HTERT RPE-1 (cell line): Measurements from ENCODE around the gene SLU7.
"Not testable (repeated sequence)": the region's sequence is repeated elsewhere in the genome, so short reads cannot be mapped to it uniquely, and the experiment has no call there.

Source experiments
- in situ Hi-C: fragments of 300-500 bp; cut with MboI; formaldehyde crosslinking; loops from 4 replicates; pipeline ENCODE4 v1.14.3; 2020; ENCODE audit warnings: low sequenced_read_pairs

Gene SLU7

DNA sequence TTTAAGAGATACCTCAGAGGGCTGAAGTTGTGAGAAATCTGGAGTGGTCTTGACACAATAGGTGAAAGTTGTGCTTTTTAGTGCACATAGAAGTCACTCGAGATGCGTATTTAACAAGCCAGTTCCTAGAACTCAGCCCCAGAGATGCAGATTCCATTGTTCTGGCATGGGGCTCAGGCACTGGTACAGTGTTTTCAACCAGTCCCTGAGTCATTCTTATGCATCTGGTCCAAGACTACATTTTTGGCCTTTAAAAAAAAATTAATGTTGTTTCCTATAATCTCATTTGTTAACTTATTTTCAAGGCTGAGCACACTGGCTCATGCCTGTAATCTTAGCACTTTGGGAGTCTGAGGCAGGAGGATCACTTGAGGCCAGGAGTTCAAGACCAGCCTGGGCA, 32.4 kb upstream of the SLU7 start:
- in situ Hi-C loops: no loop called here

DNA sequence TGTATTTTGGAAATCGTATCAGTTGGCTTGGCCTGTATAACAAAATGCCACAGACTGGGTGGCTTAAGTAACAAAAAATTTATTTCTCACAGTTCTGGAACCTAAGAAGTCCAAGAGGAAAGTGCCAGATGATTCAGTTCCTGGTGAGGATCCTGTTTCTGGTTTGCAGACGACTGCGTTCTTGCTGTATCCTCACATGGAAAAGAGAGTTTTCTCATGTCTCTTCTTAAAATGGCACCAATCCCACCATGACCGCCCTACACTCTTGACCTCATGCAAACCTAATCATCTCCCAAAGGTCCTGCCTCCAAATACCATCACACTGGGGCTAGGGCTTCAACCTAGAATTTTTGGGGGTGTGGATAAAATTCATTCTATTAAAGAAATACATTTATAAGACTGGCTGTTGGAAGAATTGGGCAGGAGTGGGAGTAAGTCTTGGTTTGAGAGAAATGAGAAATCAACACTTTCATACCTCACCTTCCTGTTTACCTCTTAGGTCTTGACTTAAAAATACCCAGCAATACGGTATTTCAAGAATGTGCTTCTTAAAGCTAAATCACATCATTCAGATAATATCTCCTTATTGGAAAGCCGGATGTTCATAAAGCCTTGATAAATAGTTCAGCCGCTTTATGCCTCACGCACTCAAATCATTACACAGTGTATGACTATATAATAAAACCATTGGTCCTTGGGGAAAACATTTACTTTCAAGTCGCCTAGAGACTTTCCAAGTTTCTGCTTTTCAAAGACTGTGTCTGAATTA, 31.5 kb upstream of the SLU7 start:
- in situ Hi-C loops: no loop called here

DNA sequence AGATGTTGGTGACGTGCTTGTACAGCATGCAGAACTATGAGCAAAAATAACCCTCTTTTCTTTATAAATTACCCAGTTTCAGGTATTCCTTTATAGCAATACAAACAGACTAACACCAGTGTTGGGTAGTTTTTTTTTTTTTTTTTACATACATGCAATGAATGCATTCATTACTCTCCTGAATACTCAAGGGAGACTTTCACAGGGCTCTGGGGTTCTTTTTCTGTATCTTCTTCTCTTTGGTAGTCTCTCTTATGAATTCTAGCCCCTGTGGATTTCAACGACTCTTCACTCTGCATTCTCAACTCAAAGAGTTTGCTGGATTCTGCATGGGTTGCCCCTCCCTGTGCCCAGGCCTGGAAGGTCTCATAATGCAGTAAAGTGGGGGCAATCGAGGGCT, 30.6 kb upstream of the SLU7 start:
- in situ Hi-C loops: no loop called here

DNA sequence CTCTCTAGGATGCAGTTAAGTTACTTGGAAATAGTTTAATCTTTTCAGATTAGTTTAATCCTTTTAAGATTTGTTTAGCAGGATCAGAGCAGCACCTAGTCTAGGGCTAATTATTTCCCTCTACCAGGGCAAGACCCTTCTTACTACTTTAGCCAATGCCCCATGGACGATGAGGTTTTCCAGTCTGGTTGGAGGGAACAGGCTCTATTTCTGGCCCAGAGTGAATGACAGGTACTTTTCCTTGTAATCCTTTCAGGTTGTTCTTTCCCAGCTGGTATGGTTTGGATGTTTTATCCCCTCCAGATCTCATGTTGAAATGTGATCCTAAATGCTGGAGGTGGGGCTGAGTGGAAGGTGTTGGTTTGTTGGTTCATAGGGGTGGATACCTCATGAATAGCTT, 30.0 kb upstream of the SLU7 start:
- in situ Hi-C loops: no loop called here

DNA sequence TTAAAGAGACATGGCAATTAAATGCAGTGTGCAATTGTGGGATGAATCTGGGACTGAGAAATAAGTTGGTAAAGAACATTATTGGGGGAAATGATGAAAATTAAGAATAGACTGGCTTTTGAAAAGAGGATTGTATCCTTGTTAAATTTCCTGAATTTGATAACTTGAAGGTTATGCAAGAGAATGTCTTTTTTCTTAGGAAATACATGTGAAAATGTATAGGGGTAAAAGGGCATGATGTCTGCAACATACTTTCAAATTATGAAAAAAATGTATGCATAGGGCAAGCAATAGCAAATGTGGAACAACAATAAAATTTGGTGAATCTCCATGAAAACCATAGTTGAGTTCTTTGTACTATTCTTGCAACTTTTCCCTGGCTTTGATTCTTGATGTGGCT, 26.9 kb upstream of the SLU7 start:
- in situ Hi-C loops: no loop called here

DNA sequence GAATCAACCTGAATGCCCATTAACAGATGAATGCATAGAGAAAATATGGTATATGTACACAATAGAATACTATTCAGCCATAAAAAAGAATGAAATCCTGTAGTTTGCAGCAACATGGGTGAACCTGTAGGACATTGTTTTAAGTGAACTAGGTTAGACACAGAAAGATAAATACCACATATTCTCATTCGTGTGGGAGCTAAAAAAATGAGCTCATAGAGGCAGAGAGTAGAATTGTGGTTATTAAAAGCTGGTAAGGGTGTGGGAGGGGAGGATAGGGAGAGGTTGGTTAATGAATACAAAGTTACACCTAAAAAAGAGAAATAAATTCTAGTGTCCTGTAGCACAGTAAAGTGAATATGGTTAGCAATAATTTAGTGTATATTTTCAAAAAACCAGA, 26.3 kb upstream of the SLU7 start:
- in situ Hi-C loops: no loop called here

DNA sequence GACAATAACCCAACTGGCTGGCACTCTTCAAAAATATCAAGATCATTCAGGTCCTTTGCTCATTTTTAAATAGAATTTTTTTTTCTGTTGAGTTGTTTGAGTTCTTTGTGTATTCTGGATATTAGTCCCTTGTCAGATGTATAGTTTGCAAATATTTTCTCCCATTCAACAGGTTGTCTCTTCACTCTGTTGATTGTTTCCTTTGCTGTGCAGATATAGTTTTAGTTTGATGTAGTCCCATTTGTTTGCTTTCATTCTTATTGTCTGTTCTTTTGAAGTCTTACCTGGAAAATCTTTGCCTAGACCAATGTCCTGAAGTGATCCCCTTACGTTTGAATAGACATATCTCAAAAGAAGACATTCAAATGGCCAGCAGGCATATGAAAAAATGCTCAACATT, 25.5 kb upstream of the SLU7 start:
- in situ Hi-C loops: no loop called here

DNA sequence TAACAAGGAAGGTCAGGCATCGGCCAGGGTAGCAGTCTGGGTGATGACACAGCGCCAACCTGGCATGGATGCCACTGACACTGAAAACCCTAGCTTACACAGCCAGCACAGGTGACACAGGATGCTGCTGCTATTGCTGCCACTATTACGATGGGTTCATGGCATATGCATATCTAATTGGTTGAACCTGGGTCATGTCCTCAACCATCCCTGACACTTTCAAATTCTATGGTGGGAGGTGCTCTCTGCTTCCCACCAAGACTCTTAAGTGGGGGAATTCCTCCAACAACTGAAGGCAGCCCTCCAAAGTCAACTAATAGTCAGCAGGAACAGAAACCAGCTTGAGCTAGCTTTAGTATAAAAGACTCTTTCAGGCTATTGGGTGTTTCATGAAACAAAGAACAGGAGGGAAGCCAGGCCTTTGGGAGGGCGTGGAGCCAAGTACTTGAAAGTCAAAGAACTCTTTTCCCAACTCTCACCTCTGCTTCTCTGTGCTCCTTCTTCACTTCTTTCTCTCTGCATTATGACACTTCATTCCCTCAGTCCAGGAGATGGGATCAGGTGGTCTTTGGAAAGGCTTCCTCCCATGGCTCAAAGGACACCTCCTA, 24.0 kb upstream of the SLU7 start:
- in situ Hi-C loops: no loop called here

DNA sequence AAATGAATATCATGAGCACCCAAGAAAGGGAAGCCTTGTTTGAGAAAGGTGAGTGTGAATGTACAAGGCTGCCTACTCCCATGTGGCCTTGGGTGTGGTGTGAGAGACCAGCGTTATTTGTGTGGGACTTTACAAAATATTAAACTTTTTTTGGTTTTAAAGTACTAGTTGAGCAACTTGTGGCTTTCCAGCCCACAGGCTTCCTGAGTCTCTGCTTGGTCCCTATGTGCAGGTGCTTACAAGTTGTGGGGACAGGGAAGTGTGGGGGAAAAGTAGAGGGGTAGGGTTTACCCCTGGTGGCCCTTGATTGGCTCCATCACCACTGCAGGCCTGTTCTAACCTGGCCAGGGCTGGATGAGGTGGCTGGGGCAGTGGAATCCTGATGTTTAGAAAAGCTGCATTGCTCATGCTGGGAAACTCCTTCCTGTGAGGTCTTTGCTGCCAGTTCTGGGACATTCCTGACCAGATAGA, 22.5 kb upstream of the SLU7 start:
- in situ Hi-C loops: no loop called here

DNA sequence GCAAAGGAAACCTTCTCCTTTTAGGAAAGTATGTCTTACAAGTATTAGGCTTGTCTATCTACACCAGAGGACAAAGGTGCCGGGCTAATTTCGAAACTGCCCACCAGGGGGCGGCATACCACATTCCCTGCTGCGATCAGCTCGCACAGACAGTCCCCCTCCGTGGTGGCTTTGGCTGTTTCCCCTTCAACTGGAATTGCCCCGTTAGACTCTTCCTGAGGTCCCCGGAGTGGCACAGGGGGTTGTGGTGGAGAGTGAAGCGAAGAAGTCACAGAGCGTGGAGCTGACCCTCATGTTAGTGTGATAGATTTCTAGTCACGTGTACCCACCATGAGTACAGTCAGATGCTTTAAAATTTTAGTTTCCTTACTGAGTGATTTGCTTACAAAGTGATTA, 20.3 kb upstream of the SLU7 start:
- in situ Hi-C loops: no loop called here

DNA sequence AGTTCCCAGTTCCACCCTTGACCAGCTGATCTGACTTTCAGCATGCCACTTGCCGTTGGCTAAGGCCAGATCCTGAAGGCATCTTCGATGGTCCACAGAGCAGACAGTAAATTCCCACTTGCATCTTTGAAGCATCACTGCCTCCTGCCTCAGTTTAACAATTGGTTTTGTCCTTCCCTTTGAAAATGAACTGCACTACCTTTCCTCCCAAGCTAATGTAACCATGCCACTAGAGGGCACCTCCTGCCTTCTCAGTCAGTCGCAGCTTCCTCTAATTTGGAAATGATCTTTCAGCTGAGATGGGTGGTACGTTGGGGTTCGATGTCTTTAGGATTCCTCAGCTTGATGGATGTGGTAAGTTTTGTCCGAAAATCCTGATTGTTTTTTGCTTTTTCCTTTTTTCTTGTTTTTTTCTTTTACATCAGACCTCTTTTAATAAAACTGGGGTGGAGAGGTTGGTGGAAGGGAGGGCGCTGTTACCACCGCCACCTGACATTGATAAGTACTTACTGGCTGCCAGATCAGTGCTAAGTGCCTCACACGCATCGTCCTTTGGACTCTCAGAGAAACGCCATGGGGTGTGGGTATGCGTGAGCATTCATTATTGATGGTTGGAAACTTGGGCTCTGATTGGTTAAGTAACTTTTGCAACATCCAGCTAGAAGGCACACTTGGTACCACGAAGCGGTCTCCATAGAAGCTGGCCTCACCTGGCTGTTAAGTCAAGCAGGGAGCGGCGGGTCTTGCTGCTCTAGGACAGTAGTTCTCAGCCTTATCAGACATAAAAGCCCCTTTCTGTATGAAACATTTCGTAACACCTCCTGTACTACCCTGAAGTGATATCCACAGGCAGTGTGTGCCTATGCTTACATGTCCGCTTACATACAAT, 19.7 kb upstream of the SLU7 start:
- in situ Hi-C loops: no loop called here

DNA sequence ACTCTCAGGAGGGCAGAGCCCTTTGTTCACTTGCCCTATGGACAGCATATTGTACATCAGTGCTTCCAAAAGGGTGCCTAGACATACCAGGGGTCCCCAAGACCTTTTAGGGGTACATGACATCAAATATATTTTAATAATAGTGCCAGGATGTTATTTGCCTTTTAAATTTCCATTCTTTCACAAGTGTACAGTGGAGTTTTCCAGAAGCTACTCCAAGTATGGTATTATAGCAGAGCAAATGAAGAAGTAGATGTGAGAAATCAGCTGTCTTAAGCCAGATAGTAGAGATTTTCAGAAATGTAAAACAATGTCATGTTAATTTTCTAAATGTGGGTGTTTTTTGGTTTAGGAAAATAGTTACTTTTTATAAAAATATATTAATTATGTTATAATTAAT, 18.4 kb upstream of the SLU7 start:
- in situ Hi-C loops: no loop called here

DNA sequence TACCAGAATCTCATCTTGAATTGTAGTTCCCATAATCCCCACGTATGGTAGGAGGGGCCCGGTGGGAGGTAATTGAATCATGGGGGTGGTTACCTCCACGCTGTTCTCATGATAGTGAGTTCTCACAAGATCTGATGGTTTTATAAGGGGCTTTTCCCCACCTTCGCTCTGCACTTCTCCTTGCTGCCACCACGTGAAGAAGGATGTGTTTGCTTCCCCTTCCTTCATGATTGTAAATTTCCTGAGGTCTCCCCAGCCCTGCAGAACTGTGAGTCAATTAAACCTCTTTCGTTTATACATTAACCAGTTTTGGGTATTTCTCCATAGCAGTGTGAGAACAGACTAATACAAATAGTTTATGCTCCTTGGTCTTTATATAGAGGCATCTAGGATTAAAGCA, 17.8 kb upstream of the SLU7 start:
- in situ Hi-C loops: not testable (repeated sequence)

DNA sequence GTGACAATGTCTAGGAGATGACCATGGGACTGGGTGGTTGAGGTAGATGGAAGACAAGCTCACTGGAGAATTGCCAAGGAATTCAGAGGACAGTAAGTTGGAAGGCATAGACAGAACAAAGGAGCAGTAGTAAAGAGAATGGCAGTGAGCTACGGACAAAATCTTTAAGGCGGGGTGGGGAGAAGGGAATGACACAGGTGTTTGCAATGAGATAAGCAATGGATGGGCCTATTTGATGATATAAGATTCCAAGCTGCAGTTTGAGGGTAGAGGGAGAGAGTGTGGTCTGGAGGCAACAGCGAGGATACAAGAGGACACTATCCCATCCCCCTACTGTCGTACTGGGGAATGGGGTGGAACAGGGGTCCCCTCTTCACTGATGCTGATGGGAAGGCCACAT, 17.1 kb upstream of the SLU7 start:
- in situ Hi-C loops: no loop called here

DNA sequence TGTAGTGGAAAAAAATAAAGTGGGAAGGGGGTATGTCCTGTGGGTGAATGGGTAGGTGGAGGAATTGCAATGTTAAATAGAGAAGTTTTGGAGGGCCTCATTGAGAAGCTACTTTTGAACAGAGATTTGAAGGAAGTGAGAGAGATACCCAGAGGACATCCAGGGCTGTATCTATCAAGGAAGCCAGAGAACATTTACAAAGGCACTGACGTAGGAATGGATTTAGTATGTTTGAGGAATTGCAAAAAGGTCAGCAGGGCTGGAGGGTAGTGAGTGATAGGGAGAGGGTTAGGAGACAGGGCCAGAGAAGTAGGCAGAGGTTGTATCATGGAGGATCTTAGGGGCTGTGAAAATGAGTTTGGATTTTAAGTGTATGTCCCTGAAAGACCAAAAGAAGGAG, 16.7 kb upstream of the SLU7 start:
- in situ Hi-C loops: no loop called here

DNA sequence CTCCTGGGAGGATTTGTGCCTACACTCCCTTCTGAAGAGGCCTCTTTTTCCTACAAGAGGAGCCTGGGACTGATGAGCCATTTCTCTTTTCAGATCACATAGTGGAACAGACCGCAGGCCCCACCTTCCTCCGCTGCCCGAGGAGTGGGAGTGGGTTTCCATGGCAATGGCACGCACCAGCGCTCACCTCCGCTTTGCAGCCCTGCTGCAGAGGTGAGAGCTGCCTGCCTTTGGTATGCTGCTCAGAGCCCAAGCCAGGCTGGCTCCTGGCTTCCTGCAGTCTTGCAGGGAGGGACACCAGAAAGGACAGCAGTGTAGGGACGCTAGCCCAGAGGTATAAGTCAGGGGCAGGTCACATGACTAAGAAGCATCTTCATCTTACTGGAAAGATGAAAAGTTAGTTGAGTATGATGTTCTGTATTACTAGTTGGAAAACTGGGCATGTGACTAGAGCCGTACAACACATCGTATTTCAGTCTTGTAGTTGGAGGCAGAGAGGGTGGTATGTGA, 15.2 kb upstream of the SLU7 start:
- in situ Hi-C loops: no loop called here

DNA sequence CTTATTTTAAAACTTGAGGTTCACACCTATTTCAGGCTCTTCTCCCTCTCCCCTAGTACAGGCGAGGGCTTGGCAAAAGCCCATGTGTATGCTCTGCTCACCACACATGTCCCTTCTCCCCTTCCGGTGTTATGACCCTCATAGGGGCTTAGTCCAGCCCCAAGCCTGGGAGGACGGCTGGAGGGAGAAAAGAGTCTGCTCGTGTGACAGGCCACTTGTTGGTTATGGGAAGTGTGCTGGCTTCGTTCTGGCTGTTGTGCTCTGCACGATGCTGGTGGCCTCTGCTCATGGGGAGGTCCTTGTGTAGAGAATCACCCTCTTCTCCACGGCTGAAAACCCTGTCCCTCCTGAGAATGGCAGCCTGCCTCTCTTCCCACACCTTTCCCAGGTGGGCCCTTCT, 13.9 kb upstream of the SLU7 start:
- in situ Hi-C loops: no loop called here

DNA sequence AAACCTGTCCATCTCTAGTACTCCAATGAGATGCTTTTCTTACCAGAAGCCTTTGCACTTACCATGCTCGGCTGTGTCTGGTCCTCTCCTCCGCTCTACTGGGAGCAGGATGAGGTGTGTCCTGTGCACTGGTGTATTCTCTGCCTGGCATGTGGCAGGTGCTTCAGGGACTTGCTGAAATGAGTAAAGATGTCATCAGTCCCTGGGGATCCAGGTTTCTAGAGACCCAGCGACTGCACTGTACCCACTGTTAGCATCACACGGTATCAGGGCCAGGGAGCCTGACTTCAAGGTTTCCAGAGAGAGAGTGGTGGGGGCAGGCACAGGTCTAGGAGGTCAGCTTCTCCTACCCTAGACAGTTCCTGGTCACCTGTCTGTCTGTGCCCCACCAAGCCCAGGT, 13.3 kb upstream of the SLU7 start:
- in situ Hi-C loops: no loop called here

DNA sequence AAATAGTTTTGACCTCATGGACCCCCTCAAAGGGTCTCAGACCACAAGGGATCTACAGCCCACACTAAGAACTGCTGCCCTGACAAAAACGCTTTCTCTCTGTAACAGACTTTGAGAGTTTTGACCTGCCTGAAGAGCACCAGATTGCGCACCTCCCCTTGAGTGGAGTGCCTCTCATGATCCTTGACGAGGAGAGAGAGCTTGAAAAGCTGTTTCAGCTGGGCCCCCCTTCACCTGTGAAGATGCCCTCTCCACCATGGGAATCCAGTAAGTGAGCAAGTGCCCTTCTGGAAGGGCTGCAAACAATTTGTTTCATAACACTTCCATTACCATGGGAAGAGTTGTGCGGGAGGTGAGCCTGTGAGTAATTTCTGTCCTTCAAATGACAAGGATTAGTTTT, 8.7 kb upstream of the SLU7 start:
- in situ Hi-C loops: no loop called here

DNA sequence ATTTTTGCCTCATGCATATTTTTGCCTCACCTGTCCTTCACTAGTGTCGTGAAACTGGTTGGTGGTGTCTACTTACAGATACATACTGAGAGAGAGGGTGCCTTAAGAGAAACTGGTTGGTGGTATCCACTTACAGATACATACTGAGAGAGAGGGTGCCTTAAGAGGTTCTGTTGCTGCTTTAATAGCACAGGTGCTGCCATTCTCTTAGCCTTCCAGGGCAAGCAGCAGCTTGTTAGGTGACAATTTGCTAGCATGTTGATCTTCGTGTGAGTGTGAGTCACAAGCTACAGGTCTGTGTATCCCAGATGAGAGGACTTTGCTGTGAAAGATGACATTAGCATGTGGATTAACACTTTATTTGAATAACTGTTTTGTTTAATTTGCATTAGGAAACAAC, 4.2 kb upstream of the SLU7 start:
- in situ Hi-C loops: no loop called here

DNA sequence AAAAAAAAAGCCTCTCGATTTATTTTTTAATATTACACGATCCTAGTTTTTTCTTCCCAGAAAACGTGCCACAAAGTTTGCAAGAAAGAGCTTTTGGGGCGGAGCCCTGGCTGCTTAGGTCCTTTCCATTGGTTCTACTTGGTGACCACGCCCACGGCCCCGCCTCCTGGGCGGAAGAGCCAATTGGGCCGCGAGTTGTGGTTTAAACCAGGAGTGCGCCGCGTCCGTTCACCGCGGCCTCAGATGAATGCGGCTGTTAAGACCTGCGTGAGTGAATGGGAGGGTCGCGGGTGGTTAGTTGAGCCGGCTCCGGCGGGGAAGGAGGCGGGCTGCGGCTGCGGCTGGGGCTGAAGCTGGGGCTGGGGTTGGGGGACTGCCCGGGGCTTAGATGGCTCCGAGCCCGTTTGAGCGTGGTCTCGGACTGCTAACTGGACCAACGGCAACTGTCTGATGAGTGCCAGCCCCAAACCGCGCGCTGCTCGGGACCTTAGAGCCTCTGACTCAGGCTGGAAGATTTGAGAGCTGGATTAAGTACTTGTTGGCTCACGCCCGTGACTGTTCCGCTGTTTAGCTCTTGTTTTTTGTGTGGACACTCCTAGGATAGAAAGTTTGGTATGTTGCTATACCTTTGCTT, 2.9 kb upstream of the SLU7 start, which contains the start of gene PTTG1:
TSS of gene PTTG1 (plus strand) at position 231 of the 634 bp plus-strand sequence. CDS start 458 bp downstream, outside the sequence.
- in situ Hi-C loops: no loop called here
